H1 (cell line): ENCODE data around the gene NPL.

Source experiments
- ASH2L ChIP-seq: fragments of 200-600, 300-600 bp; sonication (generic); IDR thresholded peaks from one replicate; pipeline ENCODE4 v1.7.1; 2017; ENCODE audit warnings: low read length
- EP300 ChIP-seq, 2 experiments: IDR thresholded peaks; 1 replicate in 1 of 2; 2 replicates in 1 of 2; pipeline ENCODE4 v1.6.1; 2011 to 2012; ENCODE audit warnings: low read depth in 2 of 2, low read length in 2 of 2, mild to moderate bottlenecking in 2 of 2, borderline replicate concordance in 1 of 2, inconsistent platforms in 1 of 2, moderate library complexity in 1 of 2
- GTF2F1 ChIP-seq: IDR thresholded peaks from 2 replicates; pipeline ENCODE4 v1.6.1; 2012; ENCODE audit warnings: low read depth, low read length, improper control_type of control experiment, borderline replicate concordance
- KDM1A ChIP-seq: fragments of 200-600, 300-600 bp; sonication (generic); IDR thresholded peaks from 2 replicates; pipeline ENCODE4 v1.7.1; 2016; ENCODE audit warnings: mild to moderate bottlenecking, low read length, borderline replicate concordance
- POLR2A ChIP-seq, 2 experiments: IDR thresholded peaks; 1 replicate in 1 of 2; 2 replicates in 1 of 2; pipeline ENCODE4 v1.6.1; 2011; ENCODE audit warnings: low read depth in 2 of 2, low read length in 2 of 2, mild to moderate bottlenecking in 2 of 2; ENCODE audit errors: control extremely low read depth in 1 of 2
- RFX5 ChIP-seq: IDR thresholded peaks from 2 replicates; pipeline ENCODE4 v1.6.1; 2011; ENCODE audit warnings: low read depth, low read length, improper control_type of control experiment, borderline replicate concordance
- SIN3A ChIP-seq, 2 experiments: IDR thresholded peaks in 1 of 2; conservative IDR thresholded peaks in 1 of 2; 2 replicates each; pipeline ENCODE4 v1.6.1; 2011 to 2012; ENCODE audit warnings: low read length in 2 of 2, improper control_type of control experiment in 1 of 2, low read depth in 1 of 2, mild to moderate bottlenecking in 1 of 2
- SP1 ChIP-seq: IDR thresholded peaks from 2 replicates; pipeline ENCODE4 v1.6.1; 2011; ENCODE audit warnings: low read depth, low read length
- SRF ChIP-seq: IDR thresholded peaks from 2 replicates; pipeline ENCODE4 v1.6.1; 2011; ENCODE audit warnings: mild to moderate bottlenecking, low read depth, low read length, moderate library complexity
- SUZ12 ChIP-seq: fragments of 200-600 bp; sonication (generic); IDR thresholded peaks from 2 replicates; pipeline ENCODE4 v1.6.1; 2012; ENCODE audit warnings: mild to moderate bottlenecking, inconsistent platforms, low read length, moderate library complexity, mixed read lengths
- TEAD4 ChIP-seq: IDR thresholded peaks from 2 replicates; pipeline ENCODE4 v1.6.1; 2012; ENCODE audit warnings: low read depth, low read length, inconsistent platforms, mixed read lengths
- TF ChIP-seq, protein P1 (sequence below), 3 experiments: IDR thresholded peaks; 1 replicate in 2 of 3; 2 replicates in 1 of 3; pipeline versions ENCODE4 v1.5.1 to v1.6.1; 2011; ENCODE audit warnings: low read length in 3 of 3, mild to moderate bottlenecking in 3 of 3, inconsistent platforms in 2 of 3, low read depth in 1 of 3, moderate library complexity in 1 of 3; ENCODE audit not compliant: insufficient read depth in 1 of 3; ENCODE audit errors: control extremely low read depth in 1 of 3

DNA sequence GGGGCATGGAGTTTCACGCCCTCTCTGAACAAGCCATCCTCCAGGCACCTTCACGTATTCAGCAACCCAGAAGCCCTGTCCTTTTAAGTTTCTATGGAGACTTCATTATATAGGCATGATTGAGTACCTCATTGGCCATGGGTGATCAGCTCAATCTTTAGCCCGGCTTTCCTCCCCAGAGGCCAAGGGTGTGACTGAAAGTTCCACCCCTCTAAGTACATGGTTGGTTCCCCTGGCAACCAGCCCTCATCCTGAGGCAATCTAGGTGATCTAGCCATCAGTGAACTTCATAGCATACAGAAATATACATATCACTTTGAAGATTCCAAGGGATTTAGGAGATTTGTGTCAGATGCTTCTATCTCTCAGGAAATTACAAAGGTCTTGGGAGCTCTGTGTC, 28.2 kb downstream of the NPL start:
- TF ChIP-seq GTF2F1 (no peak), SUZ12 (no peak), SIN3A (conservative IDR thresholded peaks at IDR 0.05 in 1 of 2, IDR thresholded peaks at IDR 0.05 in 1 of 2; ENCODE audit: low read depth in 1 of 2, low read length in 2 of 2) (no peak), KDM1A (no peak), ASH2L (no peak), TEAD4 (no peak), POLR2A (IDR thresholded peaks at IDR 0.05; ENCODE audit: control extremely low read depth in 1 of 2, low read depth in 2 of 2, low read length in 2 of 2) (no peak), SRF (no peak), EP300 (IDR thresholded peaks at IDR 0.05; ENCODE audit: borderline replicate concordance in 1 of 2, low read depth in 2 of 2, low read length in 2 of 2) (no peak), RFX5 (no peak), SP1 (no peak)
- TF ChIP-seq, protein P1, sequence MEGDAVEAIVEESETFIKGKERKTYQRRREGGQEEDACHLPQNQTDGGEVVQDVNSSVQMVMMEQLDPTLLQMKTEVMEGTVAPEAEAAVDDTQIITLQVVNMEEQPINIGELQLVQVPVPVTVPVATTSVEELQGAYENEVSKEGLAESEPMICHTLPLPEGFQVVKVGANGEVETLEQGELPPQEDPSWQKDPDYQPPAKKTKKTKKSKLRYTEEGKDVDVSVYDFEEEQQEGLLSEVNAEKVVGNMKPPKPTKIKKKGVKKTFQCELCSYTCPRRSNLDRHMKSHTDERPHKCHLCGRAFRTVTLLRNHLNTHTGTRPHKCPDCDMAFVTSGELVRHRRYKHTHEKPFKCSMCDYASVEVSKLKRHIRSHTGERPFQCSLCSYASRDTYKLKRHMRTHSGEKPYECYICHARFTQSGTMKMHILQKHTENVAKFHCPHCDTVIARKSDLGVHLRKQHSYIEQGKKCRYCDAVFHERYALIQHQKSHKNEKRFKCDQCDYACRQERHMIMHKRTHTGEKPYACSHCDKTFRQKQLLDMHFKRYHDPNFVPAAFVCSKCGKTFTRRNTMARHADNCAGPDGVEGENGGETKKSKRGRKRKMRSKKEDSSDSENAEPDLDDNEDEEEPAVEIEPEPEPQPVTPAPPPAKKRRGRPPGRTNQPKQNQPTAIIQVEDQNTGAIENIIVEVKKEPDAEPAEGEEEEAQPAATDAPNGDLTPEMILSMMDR (IDR thresholded peaks at IDR 0.05; ENCODE audit: control extremely low read depth in 1 of 3, insufficient read depth in 1 of 3, low read depth in 1 of 3, low read length in 3 of 3) = no peak
